GM23338 (cell line): ENCODE data around the gene CDK1. TPM values are rescaled to one million over a fixed set of nuclear protein-coding genes. Genes with fewer than 3 reads are reported as not detected.

Experiments used
- ATAC-seq: fragments of 200-7000 bp; cut with Tn5 transposase; 3 replicates; pipeline ENCODE4 v1.9.1; 2020
- DNase-seq: peaks from one replicate; pipeline ENCODE4 v3.0.0-alpha.2; 2015; ENCODE audit warnings: low spot score
- H2AFZ ChIP-seq: fragments of 200-600 bp; sonication (generic); 2 replicates; pipeline ENCODE4 v1.8.0; 2016; ENCODE audit warnings: antibody characterized with exemption, mild to moderate bottlenecking, moderate library complexity
- H3F3A ChIP-seq: fragments of 200-600 bp; sonication (generic); replicated peaks from 2 replicates; pipeline ENCODE4 v1.8.0; 2017; ENCODE audit warnings: antibody characterized with exemption, mixed run types, low read depth
- H3K27ac ChIP-seq: fragments of 200-600 bp; sonication (generic); 2 replicates; pipeline ENCODE4 v1.6.1; 2016; ENCODE audit warnings: low read depth
- H3K27me3 ChIP-seq: fragments of 200-600 bp; sonication (generic); 2 replicates; pipeline ENCODE4 v1.8.0; 2016; ENCODE audit warnings: mild to moderate bottlenecking, mixed run types, moderate library complexity; ENCODE audit not compliant: insufficient read depth
- H3K36me3 ChIP-seq: fragments of 200-600 bp; sonication (generic); 2 replicates; pipeline ENCODE4 v1.8.0; 2016; ENCODE audit warnings: mild to moderate bottlenecking; ENCODE audit not compliant: insufficient read depth
- H3K4me1 ChIP-seq: fragments of 200-600 bp; sonication (generic); 2 replicates; pipeline ENCODE4 v1.8.0; 2016; ENCODE audit warnings: mild to moderate bottlenecking, moderate library complexity; ENCODE audit not compliant: insufficient read depth
- H3K4me2 ChIP-seq: fragments of 200-600 bp; sonication (generic); 2 replicates; pipeline ENCODE4 v1.7.1; 2017; ENCODE audit warnings: mixed run types
- H3K4me3 ChIP-seq: fragments of 200-600 bp; sonication (generic); 2 replicates; pipeline ENCODE4 v1.6.1; 2016; ENCODE audit warnings: mixed run types
- H3K79me2 ChIP-seq: fragments of 200-600 bp; sonication (generic); replicated peaks from 2 replicates; pipeline ENCODE4 v1.8.0; 2017; ENCODE audit warnings: mild to moderate bottlenecking; ENCODE audit not compliant: insufficient read depth
- H3K9me2 ChIP-seq: fragments of 200-600 bp; sonication (generic); 2 replicates; pipeline ENCODE4 v1.8.0; 2017; ENCODE audit not compliant: insufficient read depth
- H4K20me1 ChIP-seq: fragments of 200-600 bp; sonication (generic); replicated peaks from 2 replicates; pipeline ENCODE4 v1.8.0; 2017; ENCODE audit warnings: mild to moderate bottlenecking; ENCODE audit not compliant: insufficient read depth
- H3K27ac Mint-ChIP-seq: 2 replicates; pipeline ENCODE4 v1.8.0; 2020; ENCODE audit warnings: inconsistent platforms, mild to moderate bottlenecking, moderate library complexity, mixed read lengths
- H3K27me3 Mint-ChIP-seq: 3 replicates; pipeline ENCODE4 v1.8.0; 2022; ENCODE audit warnings: low read depth, mild to moderate bottlenecking, moderate library complexity, mixed read lengths, inconsistent platforms; ENCODE audit not compliant: insufficient read depth, poor library complexity
- H3K36me3 Mint-ChIP-seq: 3 replicates; pipeline ENCODE4 v1.8.0; 2021; ENCODE audit warnings: low read depth, mild to moderate bottlenecking, inconsistent platforms, moderate library complexity, mixed read lengths
- H3K4me1 Mint-ChIP-seq: 3 replicates; pipeline ENCODE4 v1.8.0; 2020; ENCODE audit warnings: mild to moderate bottlenecking, inconsistent platforms, mixed read lengths
- H3K4me3 Mint-ChIP-seq: 3 replicates; pipeline ENCODE4 v1.8.0; 2021; ENCODE audit warnings: moderate library complexity, mild to moderate bottlenecking, inconsistent platforms, mixed read lengths
- H3K9me3 Mint-ChIP-seq: 3 replicates; pipeline ENCODE4 v1.8.0; 2020; ENCODE audit warnings: moderate library complexity, mild to moderate bottlenecking, inconsistent platforms, mixed read lengths
- CREB1 ChIP-seq: fragments of 250-450 bp; sonication (Bioruptor Pico); IDR thresholded peaks from 2 replicates; pipeline ENCODE4 v1.5.0; 2020; ENCODE audit warnings: low read depth, mild to moderate bottlenecking, moderate library complexity
- EZH2 ChIP-seq: fragments of 200-600 bp; sonication (generic); IDR thresholded peaks from one replicate; pipeline ENCODE4 v1.8.0; 2017; ENCODE audit warnings: antibody characterized with exemption, mild to moderate bottlenecking, low read depth; ENCODE audit not compliant: unreplicated experiment
- EZH2phosphoT487 ChIP-seq: fragments of 200-600 bp; sonication (generic); IDR thresholded peaks from one replicate; pipeline ENCODE4 v1.8.1; 2018; ENCODE audit warnings: antibody characterized with exemption; ENCODE audit not compliant: unreplicated experiment
- JUNB ChIP-seq: IDR thresholded peaks from one replicate; pipeline ENCODE4 v1.6.1; 2016; ENCODE audit warnings: antibody characterized with exemption; ENCODE audit not compliant: unreplicated experiment
- NANOG ChIP-seq: IDR thresholded peaks from 2 replicates; pipeline ENCODE4 v1.6.1; 2016; ENCODE audit warnings: antibody characterized with exemption, borderline replicate concordance
- POLR2AphosphoS5 ChIP-seq: IDR thresholded peaks from 2 replicates; pipeline ENCODE4 v1.6.1; 2016; ENCODE audit warnings: antibody characterized with exemption, low read depth
- STAT1 ChIP-seq: IDR thresholded peaks from one replicate; pipeline ENCODE4 v1.6.1; 2016; ENCODE audit warnings: antibody characterized with exemption; ENCODE audit not compliant: unreplicated experiment
- ZNF114 ChIP-seq: fragments of 250-450 bp; sonication (Bioruptor Pico); IDR thresholded peaks from 2 replicates; pipeline ENCODE4 v1.5.0; 2020; ENCODE audit warnings: mild to moderate bottlenecking, moderate library complexity
- ZNF331 ChIP-seq: fragments of 250-450 bp; sonication (Bioruptor Pico); IDR thresholded peaks from 2 replicates; pipeline ENCODE4 v1.5.0; 2020; ENCODE audit warnings: low read depth, mild to moderate bottlenecking, moderate library complexity
- polyA plus RNA-seq: library from polyadenylated mRNA; unstranded; fragments of >200 nt; fragmentation: Nextera tagmentation; extraction: Ambion mirVana; gene quantifications from 2 replicates; pipeline ENCODE4 v1.2.1, GENCODE V29; 2016
- total RNA-seq: library from RNA; depleted of rRNA; stranded (reverse); fragments of >200 nt; shearing (Covaris generic); gene quantifications from 2 replicates; pipeline ENCODE4 v1.2.3, GENCODE V29; 2014
- TF ChIP-seq, protein P1 (sequence below): fragments of 250-450 bp; sonication (Bioruptor Pico); IDR thresholded peaks from 2 replicates; pipeline ENCODE4 v1.5.0; 2020; ENCODE audit warnings: mild to moderate bottlenecking, moderate library complexity
- TF ChIP-seq, protein P2 (sequence below), 2 experiments: fragments of 200-600 bp in 1 of 2; sonication (generic) in 1 of 2; conservative IDR thresholded peaks; 2 replicates each; pipeline versions ENCODE4 v1.5.1 to v1.6.1; 2016 to 2017; ENCODE audit warnings: antibody characterized with exemption in 2 of 2, low read depth in 2 of 2, mild to moderate bottlenecking in 2 of 2, moderate library complexity in 1 of 2
- TF ChIP-seq, protein P3 (sequence below): IDR thresholded peaks from 2 replicates; pipeline ENCODE4 v1.6.1; 2016; ENCODE audit warnings: antibody characterized with exemption
- TF ChIP-seq, protein P4 (sequence below): IDR thresholded peaks from one replicate; pipeline ENCODE4 v1.6.1; 2018; ENCODE audit warnings: antibody characterized with exemption; ENCODE audit not compliant: unreplicated experiment

Gene CDK1
- total and polyA plus RNA-seq, 2 experiments from 2014 or later, result 165 to 166 TPM

DNA sequence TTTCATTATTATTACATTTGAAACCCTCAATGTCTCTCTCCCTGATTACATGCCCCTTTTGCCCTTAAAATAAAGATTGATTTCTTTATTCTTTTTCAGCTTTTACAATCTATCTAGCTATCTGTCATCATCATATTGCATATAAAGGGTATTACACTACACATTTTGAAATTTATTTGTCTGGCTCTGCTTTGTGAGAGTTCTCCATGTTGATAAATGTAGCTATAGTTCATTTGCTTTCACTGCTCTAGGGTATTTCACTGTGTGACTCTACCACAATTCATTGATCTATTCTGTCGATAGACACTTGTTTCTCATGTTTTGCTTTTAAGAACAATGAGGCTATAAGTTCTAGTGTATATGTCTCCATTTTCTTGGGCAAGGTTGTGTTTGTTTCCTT, 25.6 kb downstream of the CDK1 start:
- H3K4me1 ChIP-seq, result 0 out of 2 replicates have a peak, but pooled peaks cover 4% of the 10 kb centered on the region
- Mint-ChIP-seq H3K4me3 (no peak overlapping the region), H3K27ac (no peak overlapping the region), H3K4me1 (peaks cover 5% of the 10 kb centered on the region; the same call in 2 of the 3 replicates), H3K36me3 (no peaks in the 10 kb centered on the region), H3K27me3 (no peaks in the 10 kb centered on the region), H3K9me3 (no peaks in the 10 kb centered on the region)
- H3K4me2 ChIP-seq, result no peak overlapping the region
- ATAC-seq (no peak), DNase-seq (no peak)
- TF ChIP-seq EZH2 (no peak), ZNF331 (CRISPR knock-in tag) (no peak), CREB1 (CRISPR knock-in tag) (no peak), EZH2phosphoT487 (no peak), NANOG (no peak), STAT1 (no peak), ZNF114 (no peak), POLR2AphosphoS5 (no peak), JUNB (no peak)
- TF ChIP-seq, protein P1, sequence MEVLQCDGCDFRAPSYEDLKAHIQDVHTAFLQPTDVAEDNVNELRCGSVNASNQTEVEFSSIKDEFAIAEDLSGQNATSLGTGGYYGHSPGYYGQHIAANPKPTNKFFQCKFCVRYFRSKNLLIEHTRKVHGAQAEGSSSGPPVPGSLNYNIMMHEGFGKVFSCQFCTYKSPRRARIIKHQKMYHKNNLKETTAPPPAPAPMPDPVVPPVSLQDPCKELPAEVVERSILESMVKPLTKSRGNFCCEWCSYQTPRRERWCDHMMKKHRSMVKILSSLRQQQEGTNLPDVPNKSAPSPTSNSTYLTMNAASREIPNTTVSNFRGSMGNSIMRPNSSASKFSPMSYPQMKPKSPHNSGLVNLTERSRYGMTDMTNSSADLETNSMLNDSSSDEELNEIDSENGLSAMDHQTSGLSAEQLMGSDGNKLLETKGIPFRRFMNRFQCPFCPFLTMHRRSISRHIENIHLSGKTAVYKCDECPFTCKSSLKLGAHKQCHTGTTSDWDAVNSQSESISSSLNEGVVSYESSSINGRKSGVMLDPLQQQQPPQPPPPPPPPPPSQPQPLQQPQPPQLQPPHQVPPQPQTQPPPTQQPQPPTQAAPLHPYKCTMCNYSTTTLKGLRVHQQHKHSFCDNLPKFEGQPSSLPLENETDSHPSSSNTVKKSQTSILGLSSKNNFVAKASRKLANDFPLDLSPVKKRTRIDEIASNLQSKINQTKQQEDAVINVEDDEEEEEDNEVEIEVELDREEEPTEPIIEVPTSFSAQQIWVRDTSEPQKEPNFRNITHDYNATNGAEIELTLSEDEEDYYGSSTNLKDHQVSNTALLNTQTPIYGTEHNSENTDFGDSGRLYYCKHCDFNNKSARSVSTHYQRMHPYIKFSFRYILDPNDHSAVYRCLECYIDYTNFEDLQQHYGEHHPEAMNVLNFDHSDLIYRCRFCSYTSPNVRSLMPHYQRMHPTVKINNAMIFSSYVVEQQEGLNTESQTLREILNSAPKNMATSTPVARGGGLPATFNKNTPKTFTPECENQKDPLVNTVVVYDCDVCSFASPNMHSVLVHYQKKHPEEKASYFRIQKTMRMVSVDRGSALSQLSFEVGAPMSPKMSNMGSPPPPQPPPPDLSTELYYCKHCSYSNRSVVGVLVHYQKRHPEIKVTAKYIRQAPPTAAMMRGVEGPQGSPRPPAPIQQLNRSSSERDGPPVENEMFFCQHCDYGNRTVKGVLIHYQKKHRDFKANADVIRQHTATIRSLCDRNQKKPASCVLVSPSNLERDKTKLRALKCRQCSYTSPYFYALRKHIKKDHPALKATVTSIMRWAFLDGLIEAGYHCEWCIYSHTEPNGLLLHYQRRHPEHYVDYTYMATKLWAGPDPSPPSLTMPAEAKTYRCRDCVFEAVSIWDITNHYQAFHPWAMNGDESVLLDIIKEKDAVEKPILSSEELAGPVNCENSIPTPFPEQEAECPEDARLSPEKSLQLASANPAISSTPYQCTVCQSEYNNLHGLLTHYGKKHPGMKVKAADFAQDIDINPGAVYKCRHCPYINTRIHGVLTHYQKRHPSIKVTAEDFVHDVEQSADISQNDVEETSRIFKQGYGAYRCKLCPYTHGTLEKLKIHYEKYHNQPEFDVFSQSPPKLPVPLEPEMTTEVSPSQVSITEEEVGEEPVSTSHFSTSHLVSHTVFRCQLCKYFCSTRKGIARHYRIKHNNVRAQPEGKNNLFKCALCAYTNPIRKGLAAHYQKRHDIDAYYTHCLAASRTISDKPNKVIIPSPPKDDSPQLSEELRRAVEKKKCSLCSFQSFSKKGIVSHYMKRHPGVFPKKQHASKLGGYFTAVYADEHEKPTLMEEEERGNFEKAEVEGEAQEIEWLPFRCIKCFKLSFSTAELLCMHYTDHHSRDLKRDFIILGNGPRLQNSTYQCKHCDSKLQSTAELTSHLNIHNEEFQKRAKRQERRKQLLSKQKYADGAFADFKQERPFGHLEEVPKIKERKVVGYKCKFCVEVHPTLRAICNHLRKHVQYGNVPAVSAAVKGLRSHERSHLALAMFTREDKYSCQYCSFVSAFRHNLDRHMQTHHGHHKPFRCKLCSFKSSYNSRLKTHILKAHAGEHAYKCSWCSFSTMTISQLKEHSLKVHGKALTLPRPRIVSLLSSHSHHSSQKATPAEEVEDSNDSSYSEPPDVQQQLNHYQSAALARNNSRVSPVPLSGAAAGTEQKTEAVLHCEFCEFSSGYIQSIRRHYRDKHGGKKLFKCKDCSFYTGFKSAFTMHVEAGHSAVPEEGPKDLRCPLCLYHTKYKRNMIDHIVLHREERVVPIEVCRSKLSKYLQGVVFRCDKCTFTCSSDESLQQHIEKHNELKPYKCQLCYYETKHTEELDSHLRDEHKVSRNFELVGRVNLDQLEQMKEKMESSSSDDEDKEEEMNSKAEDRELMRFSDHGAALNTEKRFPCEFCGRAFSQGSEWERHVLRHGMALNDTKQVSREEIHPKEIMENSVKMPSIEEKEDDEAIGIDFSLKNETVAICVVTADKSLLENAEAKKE (CRISPR knock-in tag), result no peak
- TF ChIP-seq, protein P2, sequence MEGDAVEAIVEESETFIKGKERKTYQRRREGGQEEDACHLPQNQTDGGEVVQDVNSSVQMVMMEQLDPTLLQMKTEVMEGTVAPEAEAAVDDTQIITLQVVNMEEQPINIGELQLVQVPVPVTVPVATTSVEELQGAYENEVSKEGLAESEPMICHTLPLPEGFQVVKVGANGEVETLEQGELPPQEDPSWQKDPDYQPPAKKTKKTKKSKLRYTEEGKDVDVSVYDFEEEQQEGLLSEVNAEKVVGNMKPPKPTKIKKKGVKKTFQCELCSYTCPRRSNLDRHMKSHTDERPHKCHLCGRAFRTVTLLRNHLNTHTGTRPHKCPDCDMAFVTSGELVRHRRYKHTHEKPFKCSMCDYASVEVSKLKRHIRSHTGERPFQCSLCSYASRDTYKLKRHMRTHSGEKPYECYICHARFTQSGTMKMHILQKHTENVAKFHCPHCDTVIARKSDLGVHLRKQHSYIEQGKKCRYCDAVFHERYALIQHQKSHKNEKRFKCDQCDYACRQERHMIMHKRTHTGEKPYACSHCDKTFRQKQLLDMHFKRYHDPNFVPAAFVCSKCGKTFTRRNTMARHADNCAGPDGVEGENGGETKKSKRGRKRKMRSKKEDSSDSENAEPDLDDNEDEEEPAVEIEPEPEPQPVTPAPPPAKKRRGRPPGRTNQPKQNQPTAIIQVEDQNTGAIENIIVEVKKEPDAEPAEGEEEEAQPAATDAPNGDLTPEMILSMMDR (conservative IDR thresholded peaks at IDR 0.05; ENCODE audit: low read depth in 2 of 2), result no peak
- TF ChIP-seq, protein P3, sequence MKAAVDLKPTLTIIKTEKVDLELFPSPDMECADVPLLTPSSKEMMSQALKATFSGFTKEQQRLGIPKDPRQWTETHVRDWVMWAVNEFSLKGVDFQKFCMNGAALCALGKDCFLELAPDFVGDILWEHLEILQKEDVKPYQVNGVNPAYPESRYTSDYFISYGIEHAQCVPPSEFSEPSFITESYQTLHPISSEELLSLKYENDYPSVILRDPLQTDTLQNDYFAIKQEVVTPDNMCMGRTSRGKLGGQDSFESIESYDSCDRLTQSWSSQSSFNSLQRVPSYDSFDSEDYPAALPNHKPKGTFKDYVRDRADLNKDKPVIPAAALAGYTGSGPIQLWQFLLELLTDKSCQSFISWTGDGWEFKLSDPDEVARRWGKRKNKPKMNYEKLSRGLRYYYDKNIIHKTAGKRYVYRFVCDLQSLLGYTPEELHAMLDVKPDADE, result no peak
- TF ChIP-seq, protein P4, sequence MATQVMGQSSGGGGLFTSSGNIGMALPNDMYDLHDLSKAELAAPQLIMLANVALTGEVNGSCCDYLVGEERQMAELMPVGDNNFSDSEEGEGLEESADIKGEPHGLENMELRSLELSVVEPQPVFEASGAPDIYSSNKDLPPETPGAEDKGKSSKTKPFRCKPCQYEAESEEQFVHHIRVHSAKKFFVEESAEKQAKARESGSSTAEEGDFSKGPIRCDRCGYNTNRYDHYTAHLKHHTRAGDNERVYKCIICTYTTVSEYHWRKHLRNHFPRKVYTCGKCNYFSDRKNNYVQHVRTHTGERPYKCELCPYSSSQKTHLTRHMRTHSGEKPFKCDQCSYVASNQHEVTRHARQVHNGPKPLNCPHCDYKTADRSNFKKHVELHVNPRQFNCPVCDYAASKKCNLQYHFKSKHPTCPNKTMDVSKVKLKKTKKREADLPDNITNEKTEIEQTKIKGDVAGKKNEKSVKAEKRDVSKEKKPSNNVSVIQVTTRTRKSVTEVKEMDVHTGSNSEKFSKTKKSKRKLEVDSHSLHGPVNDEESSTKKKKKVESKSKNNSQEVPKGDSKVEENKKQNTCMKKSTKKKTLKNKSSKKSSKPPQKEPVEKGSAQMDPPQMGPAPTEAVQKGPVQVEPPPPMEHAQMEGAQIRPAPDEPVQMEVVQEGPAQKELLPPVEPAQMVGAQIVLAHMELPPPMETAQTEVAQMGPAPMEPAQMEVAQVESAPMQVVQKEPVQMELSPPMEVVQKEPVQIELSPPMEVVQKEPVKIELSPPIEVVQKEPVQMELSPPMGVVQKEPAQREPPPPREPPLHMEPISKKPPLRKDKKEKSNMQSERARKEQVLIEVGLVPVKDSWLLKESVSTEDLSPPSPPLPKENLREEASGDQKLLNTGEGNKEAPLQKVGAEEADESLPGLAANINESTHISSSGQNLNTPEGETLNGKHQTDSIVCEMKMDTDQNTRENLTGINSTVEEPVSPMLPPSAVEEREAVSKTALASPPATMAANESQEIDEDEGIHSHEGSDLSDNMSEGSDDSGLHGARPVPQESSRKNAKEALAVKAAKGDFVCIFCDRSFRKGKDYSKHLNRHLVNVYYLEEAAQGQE, result no peak
- H3K9me2 ChIP-seq, result no peaks in the 10 kb centered on the region
- H3K79me2 ChIP-seq, result no peaks in the 10 kb centered on the region
- H3K27ac ChIP-seq, result no peak overlapping the region
- no peak overlapping the region for H2AFZ ChIP-seq
- no peaks in the 10 kb centered on the region for H3K36me3 ChIP-seq
- no peaks in the 10 kb centered on the region for H3K27me3 ChIP-seq
- no peaks in the 10 kb centered on the region for H4K20me1 ChIP-seq
- no peaks in the 10 kb centered on the region for H3F3A ChIP-seq
- H3K4me3 ChIP-seq, result no peak overlapping the region
